ENCODE measurements around the gene CNOT4.

DNA sequence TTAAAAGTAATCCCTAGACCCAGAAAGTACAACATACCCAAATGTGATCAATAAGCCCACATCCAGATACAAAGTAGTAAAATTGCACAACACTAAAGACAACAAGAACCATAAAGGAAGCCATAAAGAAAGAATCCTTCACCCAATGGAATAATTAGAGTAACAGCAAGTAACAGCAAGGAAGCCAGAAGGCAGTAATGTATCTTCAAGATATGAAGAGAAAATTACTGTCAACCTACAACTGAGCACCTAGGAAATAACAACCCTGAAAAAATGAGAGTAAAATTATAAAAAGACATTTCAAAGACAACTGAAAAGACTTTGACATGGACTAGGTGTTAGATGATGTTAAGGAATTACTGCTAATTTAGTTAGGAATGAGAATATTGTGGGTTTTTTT lies 60.5 kb downstream of the CNOT4 start:
- TF ChIP-seq PRRX2 (CRISPR knock-in tag; IDR thresholded peaks at IDR 0.05) (no peak), MXD4 (CRISPR knock-in tag; IDR thresholded peaks at IDR 0.05; ENCODE audit: borderline replicate concordance) (no peak), JUN (CRISPR knock-in tag; IDR thresholded peaks at IDR 0.05) (no peak), MLX (CRISPR knock-in tag; IDR thresholded peaks at IDR 0.05) (no peak), NR1H2 (CRISPR knock-in tag; IDR thresholded peaks at IDR 0.05) (no peak), ATF3 (CRISPR knock-in tag; conservative IDR thresholded peaks at IDR 0.05) (no peak), MYBL2 (CRISPR knock-in tag; IDR thresholded peaks at IDR 0.05) (no peak), CTCF (IDR thresholded peaks at IDR 0.05) (no peak), ZNF317 (CRISPR knock-in tag; IDR thresholded peaks at IDR 0.05; ENCODE audit: borderline replicate concordance, low read depth) (no peak)
- TF ChIP-seq, protein P1, sequence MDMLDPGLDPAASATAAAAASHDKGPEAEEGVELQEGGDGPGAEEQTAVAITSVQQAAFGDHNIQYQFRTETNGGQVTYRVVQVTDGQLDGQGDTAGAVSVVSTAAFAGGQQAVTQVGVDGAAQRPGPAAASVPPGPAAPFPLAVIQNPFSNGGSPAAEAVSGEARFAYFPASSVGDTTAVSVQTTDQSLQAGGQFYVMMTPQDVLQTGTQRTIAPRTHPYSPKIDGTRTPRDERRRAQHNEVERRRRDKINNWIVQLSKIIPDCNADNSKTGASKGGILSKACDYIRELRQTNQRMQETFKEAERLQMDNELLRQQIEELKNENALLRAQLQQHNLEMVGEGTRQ (CRISPR knock-in tag; IDR thresholded peaks at IDR 0.05): no peak

Measured in WTC11 (cell line).